GM23338 (cell line): Measurements from ENCODE around the gene ADRA2B. TPM values are rescaled to one million over a fixed set of nuclear protein-coding genes. Genes with fewer than 3 reads are reported as not detected.

ENCODE experiments used
- ATAC-seq: fragments of 200-7000 bp; cut with Tn5 transposase; 3 replicates; pipeline ENCODE4 v1.9.1; 2020
- DNase-seq: peaks from one replicate; pipeline ENCODE4 v3.0.0-alpha.2; 2015; ENCODE audit warnings: low spot score
- H2AFZ ChIP-seq: fragments of 200-600 bp; sonication (generic); 2 replicates; pipeline ENCODE4 v1.8.0; 2016; ENCODE audit warnings: antibody characterized with exemption, mild to moderate bottlenecking, moderate library complexity
- H3F3A ChIP-seq: fragments of 200-600 bp; sonication (generic); replicated peaks from 2 replicates; pipeline ENCODE4 v1.8.0; 2017; ENCODE audit warnings: antibody characterized with exemption, mixed run types, low read depth
- H3K27ac ChIP-seq: fragments of 200-600 bp; sonication (generic); 2 replicates; pipeline ENCODE4 v1.6.1; 2016; ENCODE audit warnings: low read depth
- H3K27me3 ChIP-seq: fragments of 200-600 bp; sonication (generic); 2 replicates; pipeline ENCODE4 v1.8.0; 2016; ENCODE audit warnings: mild to moderate bottlenecking, mixed run types, moderate library complexity; ENCODE audit not compliant: insufficient read depth
- H3K36me3 ChIP-seq: fragments of 200-600 bp; sonication (generic); 2 replicates; pipeline ENCODE4 v1.8.0; 2016; ENCODE audit warnings: mild to moderate bottlenecking; ENCODE audit not compliant: insufficient read depth
- H3K4me1 ChIP-seq: fragments of 200-600 bp; sonication (generic); 2 replicates; pipeline ENCODE4 v1.8.0; 2016; ENCODE audit warnings: mild to moderate bottlenecking, moderate library complexity; ENCODE audit not compliant: insufficient read depth
- H3K4me2 ChIP-seq: fragments of 200-600 bp; sonication (generic); 2 replicates; pipeline ENCODE4 v1.7.1; 2017; ENCODE audit warnings: mixed run types
- H3K4me3 ChIP-seq: fragments of 200-600 bp; sonication (generic); 2 replicates; pipeline ENCODE4 v1.6.1; 2016; ENCODE audit warnings: mixed run types
- H3K79me2 ChIP-seq: fragments of 200-600 bp; sonication (generic); replicated peaks from 2 replicates; pipeline ENCODE4 v1.8.0; 2017; ENCODE audit warnings: mild to moderate bottlenecking; ENCODE audit not compliant: insufficient read depth
- H3K9me2 ChIP-seq: fragments of 200-600 bp; sonication (generic); 2 replicates; pipeline ENCODE4 v1.8.0; 2017; ENCODE audit not compliant: insufficient read depth
- H4K20me1 ChIP-seq: fragments of 200-600 bp; sonication (generic); replicated peaks from 2 replicates; pipeline ENCODE4 v1.8.0; 2017; ENCODE audit warnings: mild to moderate bottlenecking; ENCODE audit not compliant: insufficient read depth
- H3K27ac Mint-ChIP-seq: 2 replicates; pipeline ENCODE4 v1.8.0; 2020; ENCODE audit warnings: inconsistent platforms, mild to moderate bottlenecking, moderate library complexity, mixed read lengths
- H3K27me3 Mint-ChIP-seq: 3 replicates; pipeline ENCODE4 v1.8.0; 2022; ENCODE audit warnings: low read depth, mild to moderate bottlenecking, moderate library complexity, mixed read lengths, inconsistent platforms; ENCODE audit not compliant: insufficient read depth, poor library complexity
- H3K36me3 Mint-ChIP-seq: 3 replicates; pipeline ENCODE4 v1.8.0; 2021; ENCODE audit warnings: low read depth, mild to moderate bottlenecking, inconsistent platforms, moderate library complexity, mixed read lengths
- H3K4me1 Mint-ChIP-seq: 3 replicates; pipeline ENCODE4 v1.8.0; 2020; ENCODE audit warnings: mild to moderate bottlenecking, inconsistent platforms, mixed read lengths
- H3K4me3 Mint-ChIP-seq: 3 replicates; pipeline ENCODE4 v1.8.0; 2021; ENCODE audit warnings: moderate library complexity, mild to moderate bottlenecking, inconsistent platforms, mixed read lengths
- H3K9me3 Mint-ChIP-seq: 3 replicates; pipeline ENCODE4 v1.8.0; 2020; ENCODE audit warnings: moderate library complexity, mild to moderate bottlenecking, inconsistent platforms, mixed read lengths
- EZH2 ChIP-seq: fragments of 200-600 bp; sonication (generic); IDR thresholded peaks from one replicate; pipeline ENCODE4 v1.8.0; 2017; ENCODE audit warnings: antibody characterized with exemption, mild to moderate bottlenecking, low read depth; ENCODE audit not compliant: unreplicated experiment
- EZH2phosphoT487 ChIP-seq: fragments of 200-600 bp; sonication (generic); IDR thresholded peaks from one replicate; pipeline ENCODE4 v1.8.1; 2018; ENCODE audit warnings: antibody characterized with exemption; ENCODE audit not compliant: unreplicated experiment
- JUNB ChIP-seq: IDR thresholded peaks from one replicate; pipeline ENCODE4 v1.6.1; 2016; ENCODE audit warnings: antibody characterized with exemption; ENCODE audit not compliant: unreplicated experiment
- POLR2AphosphoS5 ChIP-seq: IDR thresholded peaks from 2 replicates; pipeline ENCODE4 v1.6.1; 2016; ENCODE audit warnings: antibody characterized with exemption, low read depth
- STAT1 ChIP-seq: IDR thresholded peaks from one replicate; pipeline ENCODE4 v1.6.1; 2016; ENCODE audit warnings: antibody characterized with exemption; ENCODE audit not compliant: unreplicated experiment
- ZNF114 ChIP-seq: fragments of 250-450 bp; sonication (Bioruptor Pico); IDR thresholded peaks from 2 replicates; pipeline ENCODE4 v1.5.0; 2020; ENCODE audit warnings: mild to moderate bottlenecking, moderate library complexity
- ZNF331 ChIP-seq: fragments of 250-450 bp; sonication (Bioruptor Pico); IDR thresholded peaks from 2 replicates; pipeline ENCODE4 v1.5.0; 2020; ENCODE audit warnings: low read depth, mild to moderate bottlenecking, moderate library complexity
- polyA plus RNA-seq: library from polyadenylated mRNA; unstranded; fragments of >200 nt; fragmentation: Nextera tagmentation; extraction: Ambion mirVana; gene quantifications from 2 replicates; pipeline ENCODE4 v1.2.1, GENCODE V29; 2016
- total RNA-seq: library from RNA; depleted of rRNA; stranded (reverse); fragments of >200 nt; shearing (Covaris generic); gene quantifications from 2 replicates; pipeline ENCODE4 v1.2.3, GENCODE V29; 2014
- TF ChIP-seq, protein P1 (sequence below): fragments of 250-450 bp; sonication (Bioruptor Pico); IDR thresholded peaks from 2 replicates; pipeline ENCODE4 v1.5.0; 2020; ENCODE audit warnings: mild to moderate bottlenecking, moderate library complexity
- TF ChIP-seq, protein P2 (sequence below), 2 experiments: fragments of 200-600 bp in 1 of 2; sonication (generic) in 1 of 2; conservative IDR thresholded peaks; 2 replicates each; pipeline versions ENCODE4 v1.5.1 to v1.6.1; 2016 to 2017; ENCODE audit warnings: antibody characterized with exemption in 2 of 2, low read depth in 2 of 2, mild to moderate bottlenecking in 2 of 2, moderate library complexity in 1 of 2
- TF ChIP-seq, protein P3 (sequence below): IDR thresholded peaks from one replicate; pipeline ENCODE4 v1.6.1; 2018; ENCODE audit warnings: antibody characterized with exemption; ENCODE audit not compliant: unreplicated experiment
- TF ChIP-seq, protein P4 (sequence below): IDR thresholded peaks from 2 replicates; pipeline ENCODE4 v1.6.1; 2016; ENCODE audit warnings: antibody characterized with exemption

Gene ADRA2B
- total and polyA plus RNA-seq, 2 experiments from 2014 or later: 1.7 to 5.9 TPM

DNA sequence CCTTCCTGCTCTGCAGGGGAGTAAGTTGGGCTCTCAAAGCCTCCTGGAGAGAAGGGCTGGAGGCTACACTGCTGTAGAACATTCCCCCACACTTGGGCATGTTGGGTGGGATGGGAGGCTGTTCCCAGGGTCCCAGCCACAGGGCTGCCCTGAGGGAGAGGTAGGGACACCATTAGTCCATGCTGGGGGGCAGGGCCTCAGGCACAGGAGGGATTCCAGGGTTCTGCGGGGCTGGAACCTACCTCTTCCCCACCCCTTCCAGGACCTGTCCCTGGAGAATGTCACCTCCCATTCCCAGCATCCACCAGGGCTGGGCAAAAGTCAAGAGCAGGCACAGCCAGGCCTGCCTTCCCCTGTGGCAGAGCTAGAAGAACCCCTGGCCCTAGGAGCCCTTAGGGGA is 6.9 kb upstream of the ADRA2B start:
- H2AFZ ChIP-seq: no peak overlapping the region
- H3K36me3 ChIP-seq: no peaks in the 10 kb centered on the region
- TF ChIP-seq, protein P1, sequence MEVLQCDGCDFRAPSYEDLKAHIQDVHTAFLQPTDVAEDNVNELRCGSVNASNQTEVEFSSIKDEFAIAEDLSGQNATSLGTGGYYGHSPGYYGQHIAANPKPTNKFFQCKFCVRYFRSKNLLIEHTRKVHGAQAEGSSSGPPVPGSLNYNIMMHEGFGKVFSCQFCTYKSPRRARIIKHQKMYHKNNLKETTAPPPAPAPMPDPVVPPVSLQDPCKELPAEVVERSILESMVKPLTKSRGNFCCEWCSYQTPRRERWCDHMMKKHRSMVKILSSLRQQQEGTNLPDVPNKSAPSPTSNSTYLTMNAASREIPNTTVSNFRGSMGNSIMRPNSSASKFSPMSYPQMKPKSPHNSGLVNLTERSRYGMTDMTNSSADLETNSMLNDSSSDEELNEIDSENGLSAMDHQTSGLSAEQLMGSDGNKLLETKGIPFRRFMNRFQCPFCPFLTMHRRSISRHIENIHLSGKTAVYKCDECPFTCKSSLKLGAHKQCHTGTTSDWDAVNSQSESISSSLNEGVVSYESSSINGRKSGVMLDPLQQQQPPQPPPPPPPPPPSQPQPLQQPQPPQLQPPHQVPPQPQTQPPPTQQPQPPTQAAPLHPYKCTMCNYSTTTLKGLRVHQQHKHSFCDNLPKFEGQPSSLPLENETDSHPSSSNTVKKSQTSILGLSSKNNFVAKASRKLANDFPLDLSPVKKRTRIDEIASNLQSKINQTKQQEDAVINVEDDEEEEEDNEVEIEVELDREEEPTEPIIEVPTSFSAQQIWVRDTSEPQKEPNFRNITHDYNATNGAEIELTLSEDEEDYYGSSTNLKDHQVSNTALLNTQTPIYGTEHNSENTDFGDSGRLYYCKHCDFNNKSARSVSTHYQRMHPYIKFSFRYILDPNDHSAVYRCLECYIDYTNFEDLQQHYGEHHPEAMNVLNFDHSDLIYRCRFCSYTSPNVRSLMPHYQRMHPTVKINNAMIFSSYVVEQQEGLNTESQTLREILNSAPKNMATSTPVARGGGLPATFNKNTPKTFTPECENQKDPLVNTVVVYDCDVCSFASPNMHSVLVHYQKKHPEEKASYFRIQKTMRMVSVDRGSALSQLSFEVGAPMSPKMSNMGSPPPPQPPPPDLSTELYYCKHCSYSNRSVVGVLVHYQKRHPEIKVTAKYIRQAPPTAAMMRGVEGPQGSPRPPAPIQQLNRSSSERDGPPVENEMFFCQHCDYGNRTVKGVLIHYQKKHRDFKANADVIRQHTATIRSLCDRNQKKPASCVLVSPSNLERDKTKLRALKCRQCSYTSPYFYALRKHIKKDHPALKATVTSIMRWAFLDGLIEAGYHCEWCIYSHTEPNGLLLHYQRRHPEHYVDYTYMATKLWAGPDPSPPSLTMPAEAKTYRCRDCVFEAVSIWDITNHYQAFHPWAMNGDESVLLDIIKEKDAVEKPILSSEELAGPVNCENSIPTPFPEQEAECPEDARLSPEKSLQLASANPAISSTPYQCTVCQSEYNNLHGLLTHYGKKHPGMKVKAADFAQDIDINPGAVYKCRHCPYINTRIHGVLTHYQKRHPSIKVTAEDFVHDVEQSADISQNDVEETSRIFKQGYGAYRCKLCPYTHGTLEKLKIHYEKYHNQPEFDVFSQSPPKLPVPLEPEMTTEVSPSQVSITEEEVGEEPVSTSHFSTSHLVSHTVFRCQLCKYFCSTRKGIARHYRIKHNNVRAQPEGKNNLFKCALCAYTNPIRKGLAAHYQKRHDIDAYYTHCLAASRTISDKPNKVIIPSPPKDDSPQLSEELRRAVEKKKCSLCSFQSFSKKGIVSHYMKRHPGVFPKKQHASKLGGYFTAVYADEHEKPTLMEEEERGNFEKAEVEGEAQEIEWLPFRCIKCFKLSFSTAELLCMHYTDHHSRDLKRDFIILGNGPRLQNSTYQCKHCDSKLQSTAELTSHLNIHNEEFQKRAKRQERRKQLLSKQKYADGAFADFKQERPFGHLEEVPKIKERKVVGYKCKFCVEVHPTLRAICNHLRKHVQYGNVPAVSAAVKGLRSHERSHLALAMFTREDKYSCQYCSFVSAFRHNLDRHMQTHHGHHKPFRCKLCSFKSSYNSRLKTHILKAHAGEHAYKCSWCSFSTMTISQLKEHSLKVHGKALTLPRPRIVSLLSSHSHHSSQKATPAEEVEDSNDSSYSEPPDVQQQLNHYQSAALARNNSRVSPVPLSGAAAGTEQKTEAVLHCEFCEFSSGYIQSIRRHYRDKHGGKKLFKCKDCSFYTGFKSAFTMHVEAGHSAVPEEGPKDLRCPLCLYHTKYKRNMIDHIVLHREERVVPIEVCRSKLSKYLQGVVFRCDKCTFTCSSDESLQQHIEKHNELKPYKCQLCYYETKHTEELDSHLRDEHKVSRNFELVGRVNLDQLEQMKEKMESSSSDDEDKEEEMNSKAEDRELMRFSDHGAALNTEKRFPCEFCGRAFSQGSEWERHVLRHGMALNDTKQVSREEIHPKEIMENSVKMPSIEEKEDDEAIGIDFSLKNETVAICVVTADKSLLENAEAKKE (CRISPR knock-in tag): no peak
- TF ChIP-seq, protein P2, sequence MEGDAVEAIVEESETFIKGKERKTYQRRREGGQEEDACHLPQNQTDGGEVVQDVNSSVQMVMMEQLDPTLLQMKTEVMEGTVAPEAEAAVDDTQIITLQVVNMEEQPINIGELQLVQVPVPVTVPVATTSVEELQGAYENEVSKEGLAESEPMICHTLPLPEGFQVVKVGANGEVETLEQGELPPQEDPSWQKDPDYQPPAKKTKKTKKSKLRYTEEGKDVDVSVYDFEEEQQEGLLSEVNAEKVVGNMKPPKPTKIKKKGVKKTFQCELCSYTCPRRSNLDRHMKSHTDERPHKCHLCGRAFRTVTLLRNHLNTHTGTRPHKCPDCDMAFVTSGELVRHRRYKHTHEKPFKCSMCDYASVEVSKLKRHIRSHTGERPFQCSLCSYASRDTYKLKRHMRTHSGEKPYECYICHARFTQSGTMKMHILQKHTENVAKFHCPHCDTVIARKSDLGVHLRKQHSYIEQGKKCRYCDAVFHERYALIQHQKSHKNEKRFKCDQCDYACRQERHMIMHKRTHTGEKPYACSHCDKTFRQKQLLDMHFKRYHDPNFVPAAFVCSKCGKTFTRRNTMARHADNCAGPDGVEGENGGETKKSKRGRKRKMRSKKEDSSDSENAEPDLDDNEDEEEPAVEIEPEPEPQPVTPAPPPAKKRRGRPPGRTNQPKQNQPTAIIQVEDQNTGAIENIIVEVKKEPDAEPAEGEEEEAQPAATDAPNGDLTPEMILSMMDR (conservative IDR thresholded peaks at IDR 0.05; ENCODE audit: low read depth in 2 of 2): no peak
- TF ChIP-seq ZNF331 (no peak), EZH2phosphoT487 (no peak), POLR2AphosphoS5 (no peak), STAT1 (no peak), JUNB (no peak), ZNF114 (CRISPR knock-in tag) (no peak), EZH2 (no peak)
- TF ChIP-seq, protein P3, sequence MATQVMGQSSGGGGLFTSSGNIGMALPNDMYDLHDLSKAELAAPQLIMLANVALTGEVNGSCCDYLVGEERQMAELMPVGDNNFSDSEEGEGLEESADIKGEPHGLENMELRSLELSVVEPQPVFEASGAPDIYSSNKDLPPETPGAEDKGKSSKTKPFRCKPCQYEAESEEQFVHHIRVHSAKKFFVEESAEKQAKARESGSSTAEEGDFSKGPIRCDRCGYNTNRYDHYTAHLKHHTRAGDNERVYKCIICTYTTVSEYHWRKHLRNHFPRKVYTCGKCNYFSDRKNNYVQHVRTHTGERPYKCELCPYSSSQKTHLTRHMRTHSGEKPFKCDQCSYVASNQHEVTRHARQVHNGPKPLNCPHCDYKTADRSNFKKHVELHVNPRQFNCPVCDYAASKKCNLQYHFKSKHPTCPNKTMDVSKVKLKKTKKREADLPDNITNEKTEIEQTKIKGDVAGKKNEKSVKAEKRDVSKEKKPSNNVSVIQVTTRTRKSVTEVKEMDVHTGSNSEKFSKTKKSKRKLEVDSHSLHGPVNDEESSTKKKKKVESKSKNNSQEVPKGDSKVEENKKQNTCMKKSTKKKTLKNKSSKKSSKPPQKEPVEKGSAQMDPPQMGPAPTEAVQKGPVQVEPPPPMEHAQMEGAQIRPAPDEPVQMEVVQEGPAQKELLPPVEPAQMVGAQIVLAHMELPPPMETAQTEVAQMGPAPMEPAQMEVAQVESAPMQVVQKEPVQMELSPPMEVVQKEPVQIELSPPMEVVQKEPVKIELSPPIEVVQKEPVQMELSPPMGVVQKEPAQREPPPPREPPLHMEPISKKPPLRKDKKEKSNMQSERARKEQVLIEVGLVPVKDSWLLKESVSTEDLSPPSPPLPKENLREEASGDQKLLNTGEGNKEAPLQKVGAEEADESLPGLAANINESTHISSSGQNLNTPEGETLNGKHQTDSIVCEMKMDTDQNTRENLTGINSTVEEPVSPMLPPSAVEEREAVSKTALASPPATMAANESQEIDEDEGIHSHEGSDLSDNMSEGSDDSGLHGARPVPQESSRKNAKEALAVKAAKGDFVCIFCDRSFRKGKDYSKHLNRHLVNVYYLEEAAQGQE: no peak
- TF ChIP-seq, protein P4, sequence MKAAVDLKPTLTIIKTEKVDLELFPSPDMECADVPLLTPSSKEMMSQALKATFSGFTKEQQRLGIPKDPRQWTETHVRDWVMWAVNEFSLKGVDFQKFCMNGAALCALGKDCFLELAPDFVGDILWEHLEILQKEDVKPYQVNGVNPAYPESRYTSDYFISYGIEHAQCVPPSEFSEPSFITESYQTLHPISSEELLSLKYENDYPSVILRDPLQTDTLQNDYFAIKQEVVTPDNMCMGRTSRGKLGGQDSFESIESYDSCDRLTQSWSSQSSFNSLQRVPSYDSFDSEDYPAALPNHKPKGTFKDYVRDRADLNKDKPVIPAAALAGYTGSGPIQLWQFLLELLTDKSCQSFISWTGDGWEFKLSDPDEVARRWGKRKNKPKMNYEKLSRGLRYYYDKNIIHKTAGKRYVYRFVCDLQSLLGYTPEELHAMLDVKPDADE: no peak
- H3F3A ChIP-seq: no peaks in the 10 kb centered on the region
- no peak overlapping the region for H3K4me3 ChIP-seq
- H3K4me1 ChIP-seq: no peaks in the 10 kb centered on the region
- Mint-ChIP-seq H3K27ac (no peak overlapping the region), H3K9me3 (no peaks in the 10 kb centered on the region), H3K36me3 (no peaks in the 10 kb centered on the region; the same call in 2 of the 3 replicates), H3K4me1 (peaks cover 11% of the 10 kb centered on the region; the same call in 2 of the 3 replicates), H3K4me3 (no peak overlapping the region), H3K27me3 (peaks cover 22% of the 10 kb centered on the region)
- no peaks in the 10 kb centered on the region; the same call in 1 of the 2 replicates for H3K27me3 ChIP-seq
- DNase-seq (no peak), ATAC-seq (no peak)
- no peak overlapping the region for H3K27ac ChIP-seq
- H4K20me1 ChIP-seq: no peaks in the 10 kb centered on the region
- H3K79me2 ChIP-seq: no peaks in the 10 kb centered on the region
- no peaks in the 10 kb centered on the region for H3K9me2 ChIP-seq
- H3K4me2 ChIP-seq: no peak overlapping the region
